NCI-H187 treated with DMSO at 0.1 percent for 48 hours (cell line): ENCODE data around the gene LCOR.

Experiments used
- DNase-seq: peaks from one replicate; lab custom pipeline; 2025; lab: John Stamatoyannopoulos, UW

LCOR gene

GRCh38 chr10:97012470-97012869, 180.4 kb downstream of the LCOR start:
- DNase-seq, result no peak

GRCh38 chr10:97013568-97013967, 181.5 kb downstream of the LCOR start:
- no peak for DNase-seq

- DNase-seq, result no peak
Measured at GRCh38 chr10:97013983-97014382, 181.9 kb downstream of the LCOR start.

- no peak for DNase-seq
Measured at GRCh38 chr10:97015240-97015639, 183.1 kb downstream of the LCOR start.

- no peak for DNase-seq
Measured at GRCh38 chr10:97016728-97017473, 184.8 kb downstream of the LCOR start.

- no peak for DNase-seq
Measured at GRCh38 chr10:97017474-97017903, 185.4 kb downstream of the LCOR start.

- no peak for DNase-seq
Measured at GRCh38 chr10:97018251-97019212, 186.4 kb downstream of the LCOR start.

GRCh38 chr10:97019213-97019844, 187.2 kb downstream of the LCOR start:
- DNase-seq, result no peak

- no peak for DNase-seq
Measured at GRCh38 chr10:97020452-97021400, 188.6 kb downstream of the LCOR start.

- DNase-seq, result no peak
Measured at GRCh38 chr10:97022616-97023015, 190.5 kb downstream of the LCOR start.

- DNase-seq, result no peak
Measured at GRCh38 chr10:97023401-97024167, 191.5 kb downstream of the LCOR start.

GRCh38 chr10:97024168-97025073, 192.3 kb downstream of the LCOR start:
- DNase-seq, result no peak

GRCh38 chr10:97025613-97026242, 193.6 kb downstream of the LCOR start:
- no peak for DNase-seq

- no peak for DNase-seq
Measured at GRCh38 chr10:97028126-97028831, 196.2 kb downstream of the LCOR start.

GRCh38 chr10:97028832-97029178, 196.7 kb downstream of the LCOR start:
- no peak for DNase-seq

GRCh38 chr10:97029271-97029670, 197.2 kb downstream of the LCOR start:
- no peak for DNase-seq

GRCh38 chr10:97030894-97031293, 198.8 kb downstream of the LCOR start:
- no peak for DNase-seq

GRCh38 chr10:97031459-97031858, 199.4 kb downstream of the LCOR start:
- no peak for DNase-seq

- no peak for DNase-seq
Measured at GRCh38 chr10:97032624-97033023, 200.5 kb downstream of the LCOR start.
